Lung microvascular endothelial cell (primary cell): ENCODE measurements around the gene PAWR. TPM values are rescaled to one million over a fixed set of nuclear protein-coding genes. Genes with fewer than 3 reads are reported as not detected.
A peak's percentile ranks its signal among the peaks of the same experiment; 100 is the strongest.

ENCODE experiments used
- DNase-seq, 2 donors: peaks; one replicate each; pipeline versions ENCODE4 v3.0.0 to v3.0.0-alpha.2; 2010; ENCODE audit warnings: low read depth in 2 of 2
- total RNA-seq: library from RNA; depleted of rRNA; stranded (reverse); fragments of >200 nt; gene quantifications from 2 replicates; pipeline ENCODE4 v1.2.1, GENCODE V29; 2014

PAWR gene
- total RNA-seq, 1 donor from 2014 or later, result 128 TPM

GRCh38 chr12:79552192-79552591 is 138.6 kb downstream of the PAWR start:
- no peak for DNase-seq

GRCh38 chr12:79549531-79550271 is 141.1 kb downstream of the PAWR start:
- DNase-seq, result peak in 1 of 2 donors; percentile 66

- DNase-seq, result no peak
Observed at GRCh38 chr12:79548610-79548924, 142.2 kb downstream of the PAWR start.

- peak; percentile 89 to 93 for DNase-seq
Observed at GRCh38 chr12:79547735-79548609, 142.8 kb downstream of the PAWR start.

GRCh38 chr12:79547044-79547734 is 143.6 kb downstream of the PAWR start:
- DNase-seq, result peak; percentile 80 to 82

GRCh38 chr12:79546466-79547043 is 144.2 kb downstream of the PAWR start:
- DNase-seq, result peak; percentile 23 to 68

GRCh38 chr12:79544439-79544838 is 146.3 kb downstream of the PAWR start:
- peak in 1 of 2 donors; percentile 41 for DNase-seq

- DNase-seq, result no peak
Observed at GRCh38 chr12:79537675-79538074, 153.1 kb downstream of the PAWR start.

- no peak for DNase-seq
Observed at GRCh38 chr12:79535751-79536150, 155.0 kb downstream of the PAWR start.

Other genes starting within 250 kb of the PAWR start
- gene PPP1R12A, start 244.1 kb upstream of the PAWR start, total RNA-seq, result 53.8 and 66.9 TPM in 2 replicates